GM12864 (cell line): ENCODE measurements around the gene ATP6V1G2.

Experiments used
- DNase-seq: peaks from one replicate; pipeline ENCODE4 v3.0.0-alpha.2; 2011; ENCODE audit warnings: low read depth
- H3K4me3 ChIP-seq: 2 replicates; pipeline ENCODE4 v1.5.1; 2011; ENCODE audit warnings: mild to moderate bottlenecking, low read depth, low read length, control low read depth
- TF ChIP-seq, protein P1 (sequence below): IDR thresholded peaks from 2 replicates; pipeline ENCODE4 v1.5.1; 2011; ENCODE audit warnings: low read depth, mild to moderate bottlenecking, moderate library complexity, low read length, control low read depth, inconsistent platforms; ENCODE audit errors: missing control alignments

Gene ATP6V1G2

GRCh38 chr6:31579119-31579505 is 32.7 kb upstream of the ATP6V1G2 start:
- peak overlapping the region; percentile 79; the same call in 1 of the 2 replicates for H3K4me3 ChIP-seq
- TF ChIP-seq, protein P1, sequence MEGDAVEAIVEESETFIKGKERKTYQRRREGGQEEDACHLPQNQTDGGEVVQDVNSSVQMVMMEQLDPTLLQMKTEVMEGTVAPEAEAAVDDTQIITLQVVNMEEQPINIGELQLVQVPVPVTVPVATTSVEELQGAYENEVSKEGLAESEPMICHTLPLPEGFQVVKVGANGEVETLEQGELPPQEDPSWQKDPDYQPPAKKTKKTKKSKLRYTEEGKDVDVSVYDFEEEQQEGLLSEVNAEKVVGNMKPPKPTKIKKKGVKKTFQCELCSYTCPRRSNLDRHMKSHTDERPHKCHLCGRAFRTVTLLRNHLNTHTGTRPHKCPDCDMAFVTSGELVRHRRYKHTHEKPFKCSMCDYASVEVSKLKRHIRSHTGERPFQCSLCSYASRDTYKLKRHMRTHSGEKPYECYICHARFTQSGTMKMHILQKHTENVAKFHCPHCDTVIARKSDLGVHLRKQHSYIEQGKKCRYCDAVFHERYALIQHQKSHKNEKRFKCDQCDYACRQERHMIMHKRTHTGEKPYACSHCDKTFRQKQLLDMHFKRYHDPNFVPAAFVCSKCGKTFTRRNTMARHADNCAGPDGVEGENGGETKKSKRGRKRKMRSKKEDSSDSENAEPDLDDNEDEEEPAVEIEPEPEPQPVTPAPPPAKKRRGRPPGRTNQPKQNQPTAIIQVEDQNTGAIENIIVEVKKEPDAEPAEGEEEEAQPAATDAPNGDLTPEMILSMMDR = no peak
- DNase-seq = no peak

DNA sequence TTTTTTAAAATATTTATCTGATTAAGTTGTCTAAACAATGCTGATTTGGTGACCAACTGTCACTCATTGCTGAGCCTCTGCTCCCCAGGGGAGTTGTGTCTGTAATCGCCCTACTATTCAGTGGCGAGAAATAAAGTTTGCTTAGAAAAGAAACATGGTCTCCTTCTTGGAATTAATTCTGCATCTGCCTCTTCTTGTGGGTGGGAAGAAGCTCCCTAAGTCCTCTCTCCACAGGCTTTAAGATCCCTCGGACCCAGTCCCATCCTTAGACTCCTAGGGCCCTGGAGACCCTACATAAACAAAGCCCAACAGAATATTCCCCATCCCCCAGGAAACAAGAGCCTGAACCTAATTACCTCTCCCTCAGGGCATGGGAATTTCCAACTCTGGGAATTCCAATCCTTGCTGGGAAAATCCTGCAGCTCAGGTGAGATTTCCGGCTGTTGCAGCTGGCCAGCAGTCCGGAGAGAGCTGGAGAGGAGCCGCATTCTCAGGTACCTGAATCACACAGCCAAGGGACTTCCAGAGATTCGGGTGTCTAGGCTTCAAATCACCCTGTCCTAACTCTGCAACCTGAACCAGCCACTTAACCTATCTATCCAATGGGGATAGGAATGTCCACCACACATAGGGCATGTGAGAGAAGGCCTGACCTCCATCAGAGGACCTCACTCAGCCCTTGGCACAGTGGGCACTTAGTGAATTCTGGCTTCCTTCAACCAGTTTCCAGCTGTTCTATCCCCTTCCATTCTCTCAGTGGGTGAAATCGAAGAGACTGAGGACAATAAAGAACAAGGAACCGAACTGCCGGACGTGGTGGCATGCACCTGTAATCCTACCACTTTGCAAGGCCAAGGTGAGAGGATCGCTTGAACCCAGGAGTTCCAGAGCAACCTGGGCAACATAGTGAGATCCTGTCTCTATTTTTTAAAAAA is 32.0 kb upstream of the ATP6V1G2 start:
- TF ChIP-seq, protein P1 = no peak
- DNase-seq = no peak
- peak overlapping the region; percentile 79 for H3K4me3 ChIP-seq

GRCh38 chr6:31577579-31577966 is 31.2 kb upstream of the ATP6V1G2 start:
- DNase-seq = no peak
- H3K4me3 ChIP-seq = peak overlapping the region; percentile 79
- TF ChIP-seq, protein P1 = no peak

- DNase-seq = no peak
- H3K4me3 ChIP-seq = peak overlapping the region; percentile 79
- TF ChIP-seq, protein P1 = no peak
Observed at GRCh38 chr6:31576897-31577578, 30.6 kb upstream of the ATP6V1G2 start.

DNA sequence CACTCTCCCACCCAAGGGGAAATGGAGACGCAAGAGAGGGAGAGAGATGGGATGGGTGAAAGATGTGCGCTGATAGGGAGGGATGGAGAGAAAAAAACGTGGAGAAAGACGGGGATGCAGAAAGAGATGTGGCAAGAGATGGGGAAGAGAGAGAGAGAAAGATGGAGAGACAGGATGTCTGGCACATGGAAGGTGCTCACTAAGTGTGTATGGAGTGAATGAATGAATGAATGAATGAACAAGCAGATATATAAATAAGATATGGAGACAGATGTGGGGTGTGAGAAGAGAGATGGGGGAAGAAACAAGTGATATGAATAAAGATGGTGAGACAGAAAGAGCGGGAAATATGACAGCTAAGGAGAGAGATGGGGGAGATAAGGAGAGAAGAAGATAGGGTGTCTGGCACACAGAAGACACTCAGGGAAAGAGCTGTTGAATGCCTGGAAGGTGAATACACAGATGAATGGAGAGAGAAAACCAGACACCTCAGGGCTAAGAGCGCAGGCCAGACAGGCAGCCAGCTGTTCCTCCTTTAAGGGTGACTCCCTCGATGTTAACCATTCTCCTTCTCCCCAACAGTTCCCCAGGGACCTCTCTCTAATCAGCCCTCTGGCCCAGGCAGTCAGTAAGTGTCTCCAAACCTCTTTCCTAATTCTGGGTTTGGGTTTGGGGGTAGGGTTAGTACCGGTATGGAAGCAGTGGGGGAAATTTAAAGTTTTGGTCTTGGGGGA is 29.7 kb upstream of the ATP6V1G2 start:
- H3K4me3 ChIP-seq = peak overlapping the region; percentile 79

DNA sequence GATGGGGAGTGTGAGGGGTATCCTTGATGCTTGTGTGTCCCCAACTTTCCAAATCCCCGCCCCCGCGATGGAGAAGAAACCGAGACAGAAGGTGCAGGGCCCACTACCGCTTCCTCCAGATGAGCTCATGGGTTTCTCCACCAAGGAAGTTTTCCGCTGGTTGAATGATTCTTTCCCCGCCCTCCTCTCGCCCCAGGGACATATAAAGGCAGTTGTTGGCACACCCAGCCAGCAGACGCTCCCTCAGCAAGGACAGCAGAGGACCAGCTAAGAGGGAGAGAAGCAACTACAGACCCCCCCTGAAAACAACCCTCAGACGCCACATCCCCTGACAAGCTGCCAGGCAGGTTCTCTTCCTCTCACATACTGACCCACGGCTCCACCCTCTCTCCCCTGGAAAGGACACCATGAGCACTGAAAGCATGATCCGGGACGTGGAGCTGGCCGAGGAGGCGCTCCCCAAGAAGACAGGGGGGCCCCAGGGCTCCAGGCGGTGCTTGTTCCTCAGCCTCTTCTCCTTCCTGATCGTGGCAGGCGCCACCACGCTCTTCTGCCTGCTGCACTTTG is 29.0 kb upstream of the ATP6V1G2 start, which contains the start of gene TNF:
TSS of gene TNF (plus strand) at position 231 of the 567 bp plus-strand sequence. CDS start at position 408, 177 bp downstream.
- H3K4me3 ChIP-seq = peak within 1 kb of the TSS; percentile 79
- TF ChIP-seq, protein P1 = no peak
- peak; percentile 71 for DNase-seq

More for the DNA sequence above, 29.7 kb upstream of the ATP6V1G2 start:
- TF ChIP-seq, protein P1 = no peak
- DNase-seq = no peak
